Adrenal gland (tissue), 12 donors: Measurements from ENCODE around the gene RUNX1. TPM values are rescaled to one million over a fixed set of nuclear protein-coding genes. Genes with fewer than 3 reads are reported as not detected.

Experiments
- DNase-seq, 7 donors: peaks; one replicate each; pipeline ENCODE4 v3.0.0-alpha.2; 2019 to 2020
- H3K27ac ChIP-seq, 5 donors: fragments of 200-600 bp; sonication (generic) in 4 of 5; 1 replicate in 3 of 5; 2 replicates in 2 of 5; pipeline versions ENCODE4 v1.5.1 to v1.8.0; 2016 to 2020; ENCODE audit warnings: mild to moderate bottlenecking in 1 of 5
- H3K27me3 ChIP-seq: fragments of 200-600 bp; 2 replicates; pipeline ENCODE4 v1.8.0; 2021
- H3K36me3 ChIP-seq, 2 donors: fragments of 200-600 bp; replicated peaks in 1 of 2; 1 replicate in 1 of 2; 2 replicates in 1 of 2; pipeline versions ENCODE4 v1.5.1 to v1.8.0; 2018 to 2022
- H3K4me1 ChIP-seq, 2 donors: fragments of 200-600 bp; replicated peaks in 1 of 2; 1 replicate in 1 of 2; 2 replicates in 1 of 2; pipeline versions ENCODE4 v1.5.1 to v1.8.0; 2018 to 2021
- H3K4me3 ChIP-seq, 4 donors: fragments of 200-600 bp; sonication (generic) in 3 of 4; one replicate each; pipeline ENCODE4 v1.5.1; 2016 to 2018
- H3K9me3 ChIP-seq, 3 donors: fragments of 200-600 bp; sonication (generic) in 1 of 3; replicated peaks in 1 of 3; 1 replicate in 2 of 3; 2 replicates in 1 of 3; pipeline versions ENCODE4 v1.5.1 to v1.8.0; 2016 to 2021
- POLR2A ChIP-seq, 2 donors: fragments of 450-650 bp; IDR thresholded peaks; one replicate each; pipeline ENCODE4 v1.6.1; 2017; ENCODE audit warnings: antibody characterized with exemption in 2 of 2, mild to moderate bottlenecking in 2 of 2, moderate library complexity in 1 of 2
- WGBS, 4 donors: extraction: QIAGEN DNeasy Blood & Tissue Kit in 2 of 4; methylation state at CpG; one replicate each; pipeline versions ENCODE4 v1.1.5 to v1.1.7; 2013 to 2017; 5-methylcytosine and 5-hydroxymethylcytosine counted together
- intact Hi-C, 2 donors: fragments of 100-400 bp; cut with DNase I; formaldehyde crosslinking; loops; one replicate each; pipeline versions ENCODE4 v1.14.1 to v1.15.0; 2022 to 2023
- polyA plus RNA-seq, 3 donors: library from polyadenylated mRNA; stranded (reverse); fragments of 200-250 nt in 2 of 3; fragments of 350-450 nt in 1 of 3; fragmentation: Illumina TruSeq in 1 of 3; extraction: RNeasy Lipid Tissue Mini Kit (QIAGEN cat#74804) in 1 of 3; gene quantifications; one replicate each; pipeline ENCODE4 v1.2.3, GENCODE V29; 2013 to 2014
- total RNA-seq, 9 donors: library from RNA; depleted of rRNA in 4 of 9; stranded (reverse); fragments of >200 nt in 4 of 9; fragments of 120-200 nt in 1 of 9; fragmentation: NEBNext Ultra II Directional in 1 of 9; extraction: Animal tissue kit (Norgen Biotek cat#: 25700) in 1 of 9; gene quantifications; one replicate each; pipeline versions ENCODE4 v1.1.0 to v1.2.4, GENCODE V29; 2013 to 2023
- TF ChIP-seq, protein P1 (sequence below), 6 experiments: fragments of 450-650 bp in 4 of 6; fragments of 200-600 bp in 2 of 6; sonication (generic) in 1 of 6; IDR thresholded peaks; 1 replicate in 5 of 6; 2 replicates in 1 of 6; pipeline versions ENCODE4 v1.5.1 to v1.8.0; 2016 to 2021; ENCODE audit warnings: antibody characterized with exemption in 6 of 6, mild to moderate bottlenecking in 2 of 6, moderate library complexity in 1 of 6
- donor health status: healthy with polysubstance abuse.
- donor health status: Bipolar disorder and iron deficiency.
- donor health status: DM: yes; HTN: yes; CAD: no.
- donor health status: DM: no; HTN: no; CAD: no.
- donor health status: DM: no; HTN: no; CAD: no.
- donor health status: DM: yes; HTN: yes; CAD: no.

The RUNX1 gene
- total and polyA plus RNA-seq, 12 donors: 0.83 to 27.2 (median 8.2) TPM

DNA sequence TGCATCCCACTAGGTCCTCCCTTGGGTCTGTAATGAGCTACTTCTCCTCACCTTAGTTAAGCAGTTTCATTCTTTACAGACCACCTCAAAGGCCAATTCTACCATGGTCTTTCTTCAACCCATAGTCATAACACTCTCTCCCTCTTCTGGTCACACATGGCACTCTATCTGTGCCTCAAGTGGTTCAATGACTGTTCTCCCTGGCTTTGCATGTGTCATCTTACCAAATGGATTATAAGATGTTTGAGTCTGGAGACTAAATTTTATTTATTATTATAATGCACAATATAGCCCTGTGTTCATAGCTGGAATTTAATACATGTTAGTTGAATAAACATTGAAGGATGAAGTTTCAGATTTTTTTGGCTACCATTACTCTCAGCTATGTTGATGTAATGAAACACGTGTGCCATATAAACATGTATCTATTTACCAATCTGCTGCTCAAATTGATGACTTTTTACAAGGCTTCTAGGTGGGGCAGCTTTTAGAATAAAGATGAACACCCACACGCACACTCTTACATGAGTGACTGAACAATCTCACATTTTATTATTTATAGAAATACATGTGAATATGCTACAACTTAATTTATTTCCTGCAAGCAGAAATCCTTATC is 102.1 kb downstream of the RUNX1 start:
- Histone ChIP-seq H3K36me3 (no peaks in the 10 kb centered on the region), H3K9me3 (no peaks in the 10 kb centered on the region), H3K27me3 (peaks cover 7% of the 10 kb centered on the region), H3K4me1 (no peaks in the 10 kb centered on the region), H3K27ac (no peak overlapping the region), H3K4me3 (no peak overlapping the region)
- DNase-seq: no peak
- intact Hi-C loops: no loop called here
- TF ChIP-seq, protein P1, sequence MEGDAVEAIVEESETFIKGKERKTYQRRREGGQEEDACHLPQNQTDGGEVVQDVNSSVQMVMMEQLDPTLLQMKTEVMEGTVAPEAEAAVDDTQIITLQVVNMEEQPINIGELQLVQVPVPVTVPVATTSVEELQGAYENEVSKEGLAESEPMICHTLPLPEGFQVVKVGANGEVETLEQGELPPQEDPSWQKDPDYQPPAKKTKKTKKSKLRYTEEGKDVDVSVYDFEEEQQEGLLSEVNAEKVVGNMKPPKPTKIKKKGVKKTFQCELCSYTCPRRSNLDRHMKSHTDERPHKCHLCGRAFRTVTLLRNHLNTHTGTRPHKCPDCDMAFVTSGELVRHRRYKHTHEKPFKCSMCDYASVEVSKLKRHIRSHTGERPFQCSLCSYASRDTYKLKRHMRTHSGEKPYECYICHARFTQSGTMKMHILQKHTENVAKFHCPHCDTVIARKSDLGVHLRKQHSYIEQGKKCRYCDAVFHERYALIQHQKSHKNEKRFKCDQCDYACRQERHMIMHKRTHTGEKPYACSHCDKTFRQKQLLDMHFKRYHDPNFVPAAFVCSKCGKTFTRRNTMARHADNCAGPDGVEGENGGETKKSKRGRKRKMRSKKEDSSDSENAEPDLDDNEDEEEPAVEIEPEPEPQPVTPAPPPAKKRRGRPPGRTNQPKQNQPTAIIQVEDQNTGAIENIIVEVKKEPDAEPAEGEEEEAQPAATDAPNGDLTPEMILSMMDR (IDR thresholded peaks at IDR 0.05): no peak
- no peak for TF ChIP-seq POLR2A (IDR thresholded peaks at IDR 0.05)
- WGBS, 4 donors: 72 to 79% (median 75%) methylated on average over 2 of the region's 2 CpGs

DNA sequence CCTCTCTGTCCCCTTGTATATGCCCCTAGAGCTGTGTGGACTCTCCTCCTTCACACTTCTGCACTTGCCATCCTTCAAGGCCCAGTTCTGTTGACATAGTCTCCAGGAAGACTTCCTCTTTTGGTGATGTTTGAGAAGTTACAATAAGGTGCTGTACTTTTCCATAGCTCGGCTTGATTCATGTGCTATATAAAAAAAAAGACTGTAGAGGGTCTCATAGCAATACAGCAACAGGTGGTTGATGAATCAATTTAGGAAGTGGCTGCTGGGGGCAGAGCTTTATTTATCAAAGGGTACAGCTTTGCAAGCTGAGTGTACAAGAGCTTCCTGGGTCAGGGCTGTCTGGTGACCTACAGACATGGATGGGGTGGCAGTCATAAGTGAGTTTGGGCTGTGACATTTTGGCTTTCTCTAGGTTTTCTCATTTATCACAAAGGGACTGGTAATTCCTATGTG is 102.7 kb downstream of the RUNX1 start:
- Histone ChIP-seq H3K4me3 (no peak overlapping the region), H3K27me3 (peaks cover 7% of the 10 kb centered on the region), H3K27ac (no peak overlapping the region), H3K4me1 (no peaks in the 10 kb centered on the region), H3K36me3 (no peaks in the 10 kb centered on the region), H3K9me3 (no peaks in the 10 kb centered on the region)
- 60 to 85% (median 73%) methylated on average over 1 of the region's 1 CpG for WGBS, 4 donors
- TF ChIP-seq POLR2A (IDR thresholded peaks at IDR 0.05): no peak
- TF ChIP-seq, protein P1 (IDR thresholded peaks at IDR 0.05): no peak
- intact Hi-C loops: no loop called here
- no peak for DNase-seq

GRCh38 chr21:34945288-34945687 is 103.8 kb downstream of the RUNX1 start:
- no peak for TF ChIP-seq POLR2A (IDR thresholded peaks at IDR 0.05)
- TF ChIP-seq, protein P1 (IDR thresholded peaks at IDR 0.05): no peak
- intact Hi-C loops: no loop called here
- Histone ChIP-seq H3K9me3 (no peaks in the 10 kb centered on the region), H3K36me3 (no peaks in the 10 kb centered on the region), H3K4me3 (no peak overlapping the region), H3K27me3 (peaks cover 7% of the 10 kb centered on the region), H3K4me1 (no peaks in the 10 kb centered on the region), H3K27ac (no peak overlapping the region)
- no peak for DNase-seq
- 79 to 92% (median 86%) methylated on average over 3 of the region's 3 CpGs for WGBS, 4 donors

DNA sequence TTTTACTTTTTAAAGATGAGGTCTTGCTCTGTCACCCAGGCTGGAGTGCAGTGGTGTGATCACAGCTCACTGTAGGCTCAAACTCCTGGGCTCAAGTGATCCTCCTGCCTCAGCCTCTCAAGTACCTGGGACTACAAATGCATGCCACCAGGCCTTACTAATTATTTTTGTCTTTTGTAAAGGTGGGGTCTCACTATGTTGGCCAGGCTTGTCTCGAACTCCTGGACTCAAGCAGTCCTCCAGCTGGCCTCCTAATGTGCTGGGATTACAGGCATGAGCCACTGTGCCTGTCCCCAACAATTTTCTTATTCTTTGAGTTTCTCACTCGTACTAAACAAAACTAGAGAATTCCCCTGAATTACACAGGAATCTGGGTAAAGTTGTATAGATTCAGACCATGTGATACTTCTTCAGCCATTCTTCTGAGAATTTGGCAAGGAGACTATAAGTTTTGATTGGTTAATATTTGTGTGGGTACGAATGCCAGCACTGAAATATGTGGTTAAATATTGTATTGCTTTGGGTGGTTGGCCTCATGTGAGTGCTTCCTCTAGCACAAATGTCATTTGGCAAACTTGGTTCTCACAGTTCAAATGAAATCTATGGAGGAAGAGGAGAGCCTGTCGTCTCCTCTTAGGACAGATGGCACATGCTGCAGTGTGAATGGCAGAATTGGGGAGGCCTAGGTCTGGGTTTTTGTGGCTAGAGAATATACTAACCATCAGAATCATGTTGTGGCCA is 104.9 kb downstream of the RUNX1 start:
- H3K27ac ChIP-seq: no peak overlapping the region
- H3K36me3 ChIP-seq: no peaks in the 10 kb centered on the region
- intact Hi-C loops: no loop called here
- no peak overlapping the region for H3K4me3 ChIP-seq
- no peaks in the 10 kb centered on the region for H3K4me1 ChIP-seq
- WGBS, 4 donors: 73 to 91% (median 82%) methylated on average over 4 of the region's 4 CpGs
- no peak for DNase-seq
- peaks cover 12% of the 10 kb centered on the region for H3K27me3 ChIP-seq
- H3K9me3 ChIP-seq: no peaks in the 10 kb centered on the region
- no peak for TF ChIP-seq POLR2A (IDR thresholded peaks at IDR 0.05)
- TF ChIP-seq, protein P1 (IDR thresholded peaks at IDR 0.05): no peak
